GM18858 (cell line): Measurements from ENCODE around the gene CWC22.
"Not testable (repeated sequence)": the region's sequence is repeated elsewhere in the genome, so short reads cannot be mapped to it uniquely, and the experiment has no call there.

Source experiments
- ATAC-seq: cut with Tn5 transposase; IDR thresholded peaks from one replicate; pipeline ENCODE4 v1.9.1; 2021; ENCODE audit not compliant: unreplicated experiment

Gene CWC22

GRCh38 chr2:179952658-179953057 lies 54.4 kb downstream of the CWC22 start:
- peak; percentile 62 for ATAC-seq

- no peak for ATAC-seq
Measured at GRCh38 chr2:179951680-179952079, 55.4 kb downstream of the CWC22 start.

- ATAC-seq = no peak
Measured at GRCh38 chr2:179950391-179950790, 56.7 kb downstream of the CWC22 start.

- ATAC-seq = no peak
Measured at GRCh38 chr2:179949438-179949837, 57.7 kb downstream of the CWC22 start.

- no peak for ATAC-seq
Measured at GRCh38 chr2:179948058-179948457, 59.0 kb downstream of the CWC22 start.

- ATAC-seq = no peak
Measured at GRCh38 chr2:179946810-179947615, 60.1 kb downstream of the CWC22 start.

GRCh38 chr2:179946346-179946745 lies 60.8 kb downstream of the CWC22 start:
- ATAC-seq = no peak

- ATAC-seq = no peak
Measured at GRCh38 chr2:179939259-179939658, 67.8 kb downstream of the CWC22 start.

- no peak for ATAC-seq
Measured at GRCh38 chr2:179938026-179938425, 69.1 kb downstream of the CWC22 start.

GRCh38 chr2:179936654-179937053 lies 70.4 kb downstream of the CWC22 start:
- ATAC-seq = no peak

- ATAC-seq = no peak
Measured at GRCh38 chr2:179936141-179936540, 71.0 kb downstream of the CWC22 start.

GRCh38 chr2:179932786-179933185 lies 74.3 kb downstream of the CWC22 start:
- no peak for ATAC-seq

GRCh38 chr2:179931502-179931901 lies 75.6 kb downstream of the CWC22 start:
- no peak for ATAC-seq

GRCh38 chr2:179929997-179930396 lies 77.1 kb downstream of the CWC22 start:
- ATAC-seq = not testable (repeated sequence)

GRCh38 chr2:179927041-179927440 lies 80.1 kb downstream of the CWC22 start:
- no peak for ATAC-seq

- no peak for ATAC-seq
Measured at GRCh38 chr2:179925713-179926112, 81.4 kb downstream of the CWC22 start.

GRCh38 chr2:179917272-179917671 lies 89.8 kb downstream of the CWC22 start:
- ATAC-seq = no peak

- no peak for ATAC-seq
Measured at GRCh38 chr2:179915395-179915992, 91.6 kb downstream of the CWC22 start.

GRCh38 chr2:179913809-179914208 lies 93.3 kb downstream of the CWC22 start:
- ATAC-seq = no peak

- no peak for ATAC-seq
Measured at GRCh38 chr2:179911569-179911968, 95.5 kb downstream of the CWC22 start.

GRCh38 chr2:179910735-179911113 lies 96.4 kb downstream of the CWC22 start:
- ATAC-seq = no peak

GRCh38 chr2:179909845-179910734 lies 97.0 kb downstream of the CWC22 start:
- ATAC-seq = no peak
